ENCODE results near the gene CDC25A.

DNA sequence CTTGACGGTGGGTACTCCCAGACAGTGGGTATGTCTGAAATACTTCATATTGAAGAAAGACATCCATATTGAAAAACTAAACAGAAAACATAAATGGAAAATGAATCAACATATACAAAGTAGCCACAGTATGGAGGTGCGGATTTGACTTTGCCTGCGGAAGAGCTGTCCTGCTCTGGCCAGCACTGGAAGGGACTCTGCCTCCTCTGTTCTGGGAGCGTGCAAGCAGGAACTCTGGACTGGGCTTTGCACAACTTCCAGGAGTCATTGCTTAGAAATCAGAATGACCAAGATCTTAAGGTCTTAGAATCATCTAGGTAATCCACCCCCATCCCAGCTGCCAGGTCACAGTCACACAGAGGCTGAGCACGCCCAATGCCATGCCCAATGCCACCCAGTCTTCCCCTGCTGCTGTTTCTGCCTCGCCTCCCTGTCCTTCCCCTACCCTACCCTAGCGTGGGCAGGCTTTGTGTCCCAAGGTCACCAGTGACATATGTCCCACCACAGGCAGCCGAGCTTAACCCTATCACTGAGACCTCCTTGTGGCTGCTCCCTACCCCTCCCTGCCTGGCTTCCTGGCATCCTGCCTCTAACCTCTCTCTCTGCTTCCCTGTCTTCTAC, 36.3 kb downstream of the CDC25A start:
- TF ChIP-seq, protein P1, sequence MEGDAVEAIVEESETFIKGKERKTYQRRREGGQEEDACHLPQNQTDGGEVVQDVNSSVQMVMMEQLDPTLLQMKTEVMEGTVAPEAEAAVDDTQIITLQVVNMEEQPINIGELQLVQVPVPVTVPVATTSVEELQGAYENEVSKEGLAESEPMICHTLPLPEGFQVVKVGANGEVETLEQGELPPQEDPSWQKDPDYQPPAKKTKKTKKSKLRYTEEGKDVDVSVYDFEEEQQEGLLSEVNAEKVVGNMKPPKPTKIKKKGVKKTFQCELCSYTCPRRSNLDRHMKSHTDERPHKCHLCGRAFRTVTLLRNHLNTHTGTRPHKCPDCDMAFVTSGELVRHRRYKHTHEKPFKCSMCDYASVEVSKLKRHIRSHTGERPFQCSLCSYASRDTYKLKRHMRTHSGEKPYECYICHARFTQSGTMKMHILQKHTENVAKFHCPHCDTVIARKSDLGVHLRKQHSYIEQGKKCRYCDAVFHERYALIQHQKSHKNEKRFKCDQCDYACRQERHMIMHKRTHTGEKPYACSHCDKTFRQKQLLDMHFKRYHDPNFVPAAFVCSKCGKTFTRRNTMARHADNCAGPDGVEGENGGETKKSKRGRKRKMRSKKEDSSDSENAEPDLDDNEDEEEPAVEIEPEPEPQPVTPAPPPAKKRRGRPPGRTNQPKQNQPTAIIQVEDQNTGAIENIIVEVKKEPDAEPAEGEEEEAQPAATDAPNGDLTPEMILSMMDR (IDR thresholded peaks at IDR 0.05; ENCODE audit: low read depth, low read length, poor library complexity, severe bottlenecking): no peak
- no peak for TF ChIP-seq EZH2phosphoT487 (IDR thresholded peaks at IDR 0.05; ENCODE audit: borderline replicate concordance, low read length)

Data from DOHH2 (cell line).